ENCODE measurements around the gene SLC16A5. TPM values are rescaled to one million over a fixed set of nuclear protein-coding genes. Genes with fewer than 3 reads are reported as not detected.

The SLC16A5 gene
- total and polyA plus RNA-seq, 8 donors, result 18.5 to 45.1 (median 23.9) TPM

- Histone ChIP-seq H3K9me3 (no peaks in the 10 kb centered on the region), H3K4me1 (peaks cover 5 to 42% of the 10 kb centered on the region in 2 donors), H3K27ac (peak overlapping the region in 1 of 2 donors; percentile 7), H3K36me3 (peaks cover 0 to 34% of the 10 kb centered on the region in 2 donors), H3K4me3 (no peak overlapping the region), H3K27me3 (no peaks in the 10 kb centered on the region)
- intact Hi-C loops (cut with DNase I), result no loop called here
- peak in 1 of 4 donors; percentile 76 for DNase-seq
- ATAC-seq, result peak; percentile 66
- TF ChIP-seq CTCF (IDR thresholded peaks at IDR 0.05), result peak; percentile 65 to 88
Measured at GRCh38 chr17:75105126-75106080, 17.6 kb downstream of the SLC16A5 start.

GRCh38 chr17:75108193-75108592 lies 20.4 kb downstream of the SLC16A5 start:
- H3K4me1 ChIP-seq, result peaks cover 10 to 53% of the 10 kb centered on the region in 2 donors
- ATAC-seq (no peak), DNase-seq (no peak)
- intact Hi-C loops (cut with DNase I), result no loop called here
- no peak for TF ChIP-seq CTCF (IDR thresholded peaks at IDR 0.05)
- no peaks in the 10 kb centered on the region for H3K9me3 ChIP-seq
- no peaks in the 10 kb centered on the region for H3K27me3 ChIP-seq
- H3K36me3 ChIP-seq, result peaks cover 0 to 27% of the 10 kb centered on the region in 2 donors
- no peak overlapping the region for H3K27ac ChIP-seq
- H3K4me3 ChIP-seq, result no peak overlapping the region

GRCh38 chr17:75109046-75109406 lies 21.3 kb downstream of the SLC16A5 start:
- intact Hi-C loops (cut with DNase I), result no loop called here
- no peak for TF ChIP-seq CTCF (IDR thresholded peaks at IDR 0.05)
- H3K27ac ChIP-seq, result no peak overlapping the region
- no peaks in the 10 kb centered on the region for H3K27me3 ChIP-seq
- DNase-seq (no peak), ATAC-seq (no peak)
- peak overlapping the region; percentile 81 to 87 for H3K4me3 ChIP-seq
- H3K36me3 ChIP-seq, result peaks cover 0 to 18% of the 10 kb centered on the region in 2 donors
- no peaks in the 10 kb centered on the region for H3K9me3 ChIP-seq
- H3K4me1 ChIP-seq, result peaks cover 15 to 60% of the 10 kb centered on the region in 2 donors

GRCh38 chr17:75109407-75110233 lies 21.9 kb downstream of the SLC16A5 start, which contains the start of gene ARMC7:
ARMC7 (plus strand) TSS chr17:75109969; CDS start chr17:75110289, 320 bp downstream.
- ATAC-seq (peak; percentile 86), DNase-seq (peak; percentile 77 to 99 (median 92))

More at GRCh38 chr17:75109407-75110233, 21.9 kb downstream of the SLC16A5 start, which contains the start of gene ARMC7:
- intact Hi-C loops (cut with DNase I), result loop anchor here in 1 of 2 donors (10.0 kb wide), 2 partner anchors 65 to 95 kb away; partner anchors contain the start of gene NUP85
- Histone ChIP-seq H3K27ac (peak within 1 kb of the TSS; percentile 69 to 84), H3K36me3 (peaks cover 0 to 12% of the 10 kb centered on the region in 2 donors), H3K4me3 (peak within 1 kb of the TSS; percentile 81 to 87), H3K9me3 (no peaks in the 10 kb centered on the region), H3K4me1 (peaks cover 17 to 66% of the 10 kb centered on the region in 2 donors), H3K27me3 (no peaks in the 10 kb centered on the region)
- TF ChIP-seq CTCF (IDR thresholded peaks at IDR 0.05), result no peak
